ENCODE measurements around the gene PTP4A1.

PTP4A1 gene

GRCh38 chr6:63592886-63593285 lies 20.6 kb downstream of the PTP4A1 start:
- ChIA-PET CTCF (interaction anchor here (1.1 to 2.0 kb wide), 2 partner anchors 16 to 19 kb away, joined by 3 to 7 read pairs; no protein-coding TSS in a partner anchor), POLR2A (no interaction called here)
- TF ChIP-seq, protein P1, sequence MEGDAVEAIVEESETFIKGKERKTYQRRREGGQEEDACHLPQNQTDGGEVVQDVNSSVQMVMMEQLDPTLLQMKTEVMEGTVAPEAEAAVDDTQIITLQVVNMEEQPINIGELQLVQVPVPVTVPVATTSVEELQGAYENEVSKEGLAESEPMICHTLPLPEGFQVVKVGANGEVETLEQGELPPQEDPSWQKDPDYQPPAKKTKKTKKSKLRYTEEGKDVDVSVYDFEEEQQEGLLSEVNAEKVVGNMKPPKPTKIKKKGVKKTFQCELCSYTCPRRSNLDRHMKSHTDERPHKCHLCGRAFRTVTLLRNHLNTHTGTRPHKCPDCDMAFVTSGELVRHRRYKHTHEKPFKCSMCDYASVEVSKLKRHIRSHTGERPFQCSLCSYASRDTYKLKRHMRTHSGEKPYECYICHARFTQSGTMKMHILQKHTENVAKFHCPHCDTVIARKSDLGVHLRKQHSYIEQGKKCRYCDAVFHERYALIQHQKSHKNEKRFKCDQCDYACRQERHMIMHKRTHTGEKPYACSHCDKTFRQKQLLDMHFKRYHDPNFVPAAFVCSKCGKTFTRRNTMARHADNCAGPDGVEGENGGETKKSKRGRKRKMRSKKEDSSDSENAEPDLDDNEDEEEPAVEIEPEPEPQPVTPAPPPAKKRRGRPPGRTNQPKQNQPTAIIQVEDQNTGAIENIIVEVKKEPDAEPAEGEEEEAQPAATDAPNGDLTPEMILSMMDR (IDR thresholded peaks at IDR 0.05; ENCODE audit: insufficient read depth, low read length, missing control alignments), result no peak
- DNase-seq (ENCODE audit: low read depth, low spot score), result no peak
- no peak overlapping the region for H3K4me3 ChIP-seq (ENCODE audit: low read depth, low read length)

- DNase-seq (ENCODE audit: low read depth, low spot score), result no peak
- TF ChIP-seq, protein P1 (IDR thresholded peaks at IDR 0.05; ENCODE audit: insufficient read depth, low read length, missing control alignments), result no peak
- ChIA-PET CTCF (interaction anchor here (0.7 to 3.3 kb wide), 23 partner anchors 10 to 206 kb away, joined by 3 to 34 read pairs (median 9); partner anchors contain the start of gene PHF3), POLR2A (no interaction called here)
- peak overlapping the region; percentile 56 for H3K4me3 ChIP-seq (ENCODE audit: low read depth, low read length)
Observed at GRCh38 chr6:63597141-63598048, 25.1 kb downstream of the PTP4A1 start.

DNA sequence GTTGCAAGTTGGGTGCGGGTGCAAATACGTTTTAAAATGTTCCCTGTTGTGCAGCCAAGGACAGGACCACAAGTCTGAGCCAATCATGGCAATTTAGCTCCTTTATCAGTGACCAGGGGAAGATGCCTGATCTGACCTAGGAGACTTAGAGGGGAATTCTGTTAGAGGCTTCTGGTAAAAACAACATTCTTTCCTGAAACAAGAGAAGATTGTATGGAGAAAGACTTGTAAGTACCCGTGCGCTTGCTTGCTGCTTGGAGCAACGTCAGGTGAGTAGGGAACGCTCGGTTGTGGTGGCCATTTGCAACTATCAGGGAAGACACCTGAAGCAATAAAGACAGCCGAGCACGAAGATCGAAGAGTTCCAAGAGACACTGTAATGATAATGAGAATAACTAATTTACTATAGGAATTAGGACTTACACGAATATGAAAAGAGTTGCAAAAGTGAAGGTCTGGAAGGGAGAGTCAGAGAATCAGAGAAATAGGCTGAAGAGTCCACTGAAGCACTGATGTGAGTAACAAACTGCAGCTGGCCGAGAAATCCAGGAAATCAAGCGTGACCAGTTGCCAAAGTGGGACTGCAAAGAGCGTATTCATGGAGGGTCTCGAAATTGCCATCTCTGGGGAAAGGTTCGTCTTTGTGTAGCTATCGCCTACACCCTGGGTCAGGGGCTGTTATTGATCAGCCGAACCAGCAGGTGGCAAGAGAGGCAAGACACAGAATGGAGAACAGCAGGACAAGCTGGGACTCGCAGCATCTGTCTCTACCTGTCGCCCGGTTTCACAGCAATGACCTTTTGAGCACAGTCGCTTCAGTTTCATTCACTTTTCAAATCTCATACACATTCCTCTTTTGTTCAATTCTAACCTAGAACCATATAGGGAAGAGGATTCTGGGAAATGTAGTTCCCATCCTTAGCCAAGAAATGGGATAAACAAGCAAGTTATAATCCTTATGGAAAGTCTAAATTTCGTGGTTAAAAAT lies 26.1 kb downstream of the PTP4A1 start:
- TF ChIP-seq, protein P1 (IDR thresholded peaks at IDR 0.05; ENCODE audit: insufficient read depth, low read length, missing control alignments), result peak; percentile 88
- DNase-seq (ENCODE audit: low read depth, low spot score), result no peak
- H3K4me3 ChIP-seq (ENCODE audit: low read depth, low read length), result peak overlapping the region; percentile 56
- ChIA-PET POLR2A (interaction anchor here (1.0 kb wide), 1 partner anchor 25 kb away, joined by 4 read pairs; no protein-coding TSS in a partner anchor), CTCF (interaction anchor here (0.6 to 3.3 kb wide), 35 partner anchors 9 to 246 kb away, joined by 3 to 34 read pairs (median 5); partner anchors contain the start of gene PHF3)

GRCh38 chr6:63599243-63599642 lies 27.0 kb downstream of the PTP4A1 start:
- TF ChIP-seq, protein P1 (IDR thresholded peaks at IDR 0.05; ENCODE audit: insufficient read depth, low read length, missing control alignments), result no peak
- no peak overlapping the region for H3K4me3 ChIP-seq (ENCODE audit: low read depth, low read length)
- POLR2A ChIA-PET, result interaction anchor here (1.0 kb wide), 1 partner anchor 26 kb away, joined by 4 read pairs; no protein-coding TSS in a partner anchor
- no peak for DNase-seq (ENCODE audit: low read depth, low spot score)
- CTCF ChIA-PET, result interaction anchor here (1.0 to 3.3 kb wide), 25 partner anchors 9 to 204 kb away, joined by 3 to 34 read pairs (median 6); partner anchors contain the start of gene PHF3

- POLR2A ChIA-PET, result no interaction called here
- DNase-seq (ENCODE audit: low read depth, low spot score), result no peak
- CTCF ChIA-PET, result interaction anchor here (1.5 to 3.2 kb wide), 2 partner anchors 16 to 164 kb away, joined by 5 to 18 read pairs; no protein-coding TSS in a partner anchor
- H3K4me3 ChIP-seq (ENCODE audit: low read depth, low read length), result no peak overlapping the region
- TF ChIP-seq, protein P1 (IDR thresholded peaks at IDR 0.05; ENCODE audit: insufficient read depth, low read length, missing control alignments), result no peak
Observed at GRCh38 chr6:63600136-63600535, 27.9 kb downstream of the PTP4A1 start.

Data from AG04449 (cell line).